A673 (cell line): ENCODE data around the gene TM7SF3. TPM values are rescaled to one million over a fixed set of nuclear protein-coding genes. Genes with fewer than 3 reads are reported as not detected.
A peak's percentile ranks its signal among the peaks of the same experiment; 100 is the strongest.

Source experiments
- BruUV-seq: library from RNA; stranded (reverse); fragments of 400-500 nt; replicated peaks from 2 replicates; lab custom pipeline; 2021; lab: Mats Ljungman, UMichigan
- CTCF ChIA-PET: fragments of 300-600 bp; sonication (Branson Sonifier 250); formaldehyde crosslinking; loops from one replicate; lab custom pipeline; 2022; ENCODE audit warnings: antibody characterized with exemption; lab: Charles Lee
- POLR2A ChIA-PET: fragments of 300-600 bp; sonication (Branson Sonifier 250); formaldehyde crosslinking; loops from one replicate; lab custom pipeline; 2022; ENCODE audit warnings: antibody characterized with exemption; ENCODE audit not compliant: low non-redundant PET; lab: Charles Lee
- DNase-seq: peaks from one replicate; pipeline ENCODE4 v3.0.0-alpha.2; 2015; ENCODE audit warnings: low spot score
- H3K27ac ChIP-seq: fragments of 200-600 bp; sonication (generic); 2 replicates; pipeline ENCODE4 v1.5.1; 2016; ENCODE audit warnings: mixed run types, low read depth, mild to moderate bottlenecking, mixed read lengths, antibody characterized with exemption, low read length; ENCODE audit not compliant: poor library complexity, severe bottlenecking
- H3K27me3 ChIP-seq: fragments of 200-600 bp; sonication (generic); replicated peaks from 2 replicates; pipeline ENCODE4 v1.6.1; 2017; ENCODE audit warnings: mixed run types, low read depth, mild to moderate bottlenecking, mixed read lengths, antibody characterized with exemption, low read length; ENCODE audit not compliant: insufficient read depth, poor library complexity
- H3K36me3 ChIP-seq: fragments of 200-600 bp; sonication (generic); 2 replicates; pipeline ENCODE4 v1.6.1; 2016; ENCODE audit warnings: mixed run types, mild to moderate bottlenecking, mixed read lengths, antibody characterized with exemption, low read length; ENCODE audit not compliant: insufficient read depth, poor library complexity, severe bottlenecking
- H3K4me1 ChIP-seq: fragments of 200-600 bp; sonication (generic); 2 replicates; pipeline ENCODE4 v1.6.1; 2017; ENCODE audit warnings: mixed run types, mild to moderate bottlenecking, mixed read lengths, antibody characterized with exemption, low read length; ENCODE audit not compliant: insufficient read depth, poor library complexity, severe bottlenecking
- H3K4me3 ChIP-seq: fragments of 200-600 bp; sonication (generic); 2 replicates; pipeline ENCODE4 v1.5.1; 2016; ENCODE audit warnings: low read depth, mixed run types, mild to moderate bottlenecking, mixed read lengths, low read length; ENCODE audit not compliant: poor library complexity, severe bottlenecking
- H3K9me3 ChIP-seq: fragments of 200-600 bp; sonication (generic); 2 replicates; pipeline ENCODE4 v1.6.1; 2016; ENCODE audit warnings: mixed run types, low read depth, mild to moderate bottlenecking, mixed read lengths, antibody characterized with exemption, low read length; ENCODE audit not compliant: poor library complexity, severe bottlenecking
- CTCF ChIP-seq: fragments of 300-800, 200-600 bp; sonication (generic); conservative IDR thresholded peaks from 2 replicates; pipeline ENCODE4 v1.5.1; 2017; ENCODE audit warnings: low read depth, mild to moderate bottlenecking, antibody characterized with exemption, low read length, moderate library complexity, mixed read lengths
- EZH2 ChIP-seq: fragments of 200-600 bp; sonication (generic); IDR thresholded peaks from 2 replicates; pipeline ENCODE4 v1.6.1; 2017; ENCODE audit warnings: borderline replicate concordance, low read depth, mild to moderate bottlenecking, mixed read lengths, antibody characterized with exemption, low read length; ENCODE audit not compliant: poor library complexity, severe bottlenecking
- intact Hi-C: fragments of 100-400 bp; cut with micrococcal nuclease; formaldehyde crosslinking; loops from one replicate; pipeline ENCODE4 v1.10.0; 2022; ENCODE audit not compliant: unreplicated experiment
- total RNA-seq: library from RNA; stranded (reverse); gene quantifications from 2 replicates; pipeline ENCODE4 v1.2.3, GENCODE V29; 2021

TM7SF3 gene
- total RNA-seq, 1 experiment from 2014 or later = 53.5 TPM

DNA sequence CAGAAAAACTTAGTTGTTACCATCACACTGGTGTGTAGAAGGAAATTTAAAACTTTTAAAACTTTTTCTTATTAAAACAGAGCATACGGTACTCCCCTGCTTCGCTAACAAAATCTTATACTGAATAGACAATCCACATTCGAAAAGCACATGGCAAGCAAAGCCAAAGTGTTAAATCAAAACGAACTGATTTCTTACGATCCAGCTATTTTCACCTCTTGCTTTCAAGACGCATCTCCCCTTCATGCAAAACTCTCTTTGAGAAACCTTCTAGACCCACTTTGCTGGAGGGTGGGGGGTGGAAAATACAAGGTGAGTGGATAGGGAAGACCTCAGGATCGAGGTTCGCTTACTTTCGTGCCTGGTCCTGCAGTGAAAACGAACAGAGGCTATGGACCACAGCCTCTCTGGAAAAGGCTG, 76.7 kb downstream of the TM7SF3 start:
- Histone ChIP-seq H3K9me3 (no peaks in the 10 kb centered on the region), H3K4me1 (peaks cover 19% of the 10 kb centered on the region), H3K4me3 (peak overlapping the region; percentile 79), H3K36me3 (peaks cover 5% of the 10 kb centered on the region), H3K27ac (peak overlapping the region; percentile 93), H3K27me3 (no peaks in the 10 kb centered on the region)
- DNase-seq = no peak
- intact Hi-C loops = loop anchor here (5.0 kb wide), 1 partner anchor 75 kb away; the partner anchor contains the start of gene TM7SF3
- ChIA-PET CTCF (no interaction called here), POLR2A (no interaction called here)
- no peak for TF ChIP-seq CTCF
- no peak for TF ChIP-seq EZH2
- BruUV-seq = TSS peak; percentile 41

DNA sequence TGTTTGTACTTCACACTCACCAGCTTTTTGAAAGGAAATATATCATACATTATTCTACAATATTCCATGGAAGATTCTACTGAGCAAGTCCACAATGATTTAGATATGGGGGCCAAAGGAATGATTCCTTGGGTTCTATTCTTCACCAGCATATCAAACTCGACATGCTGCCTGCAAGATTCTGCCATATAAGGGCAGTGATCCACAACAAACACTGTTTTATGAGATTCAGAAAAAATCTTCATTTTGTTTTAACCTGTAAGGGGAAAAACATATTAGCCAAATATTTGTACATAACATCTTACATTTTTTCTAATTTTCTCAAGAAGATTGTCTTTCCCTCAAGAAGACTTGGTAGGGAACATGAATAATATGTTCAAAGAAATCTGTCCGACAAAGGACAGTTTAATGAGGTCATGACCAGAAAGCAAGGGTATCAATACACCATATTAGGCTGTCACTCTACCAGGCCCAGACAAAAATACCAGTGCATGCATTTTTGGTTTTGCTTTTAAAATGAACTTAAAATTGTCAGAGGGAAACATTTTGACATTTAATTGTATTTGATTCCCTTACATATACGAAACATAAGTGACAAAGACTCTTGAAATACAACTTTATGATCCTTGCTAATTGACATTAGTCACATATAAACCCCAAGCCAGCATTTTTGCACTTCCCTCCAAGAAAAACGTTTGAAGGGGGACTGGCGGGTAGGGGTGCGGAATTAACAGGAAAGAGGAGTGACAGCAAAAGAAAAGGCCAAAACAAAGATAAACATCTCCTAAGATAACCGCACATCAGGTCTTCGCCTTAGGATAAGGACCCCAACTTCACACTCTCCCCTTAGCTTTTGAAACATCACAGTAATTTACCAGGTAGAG, 77.4 kb downstream of the TM7SF3 start:
- Histone ChIP-seq H3K4me3 (peak overlapping the region; percentile 79), H3K4me1 (peaks cover 19% of the 10 kb centered on the region), H3K36me3 (peaks cover 5% of the 10 kb centered on the region), H3K27ac (peak overlapping the region; percentile 93), H3K9me3 (no peaks in the 10 kb centered on the region), H3K27me3 (no peaks in the 10 kb centered on the region)
- POLR2A ChIA-PET = no interaction called here
- intact Hi-C loops = loop anchor here (5.0 kb wide), 1 partner anchor 76 kb away; the partner anchor contains the start of gene TM7SF3
- TF ChIP-seq CTCF = no peak
- no peak for TF ChIP-seq EZH2
- no peak for DNase-seq
- BruUV-seq = no TSS peak
- CTCF ChIA-PET = no interaction called here

DNA sequence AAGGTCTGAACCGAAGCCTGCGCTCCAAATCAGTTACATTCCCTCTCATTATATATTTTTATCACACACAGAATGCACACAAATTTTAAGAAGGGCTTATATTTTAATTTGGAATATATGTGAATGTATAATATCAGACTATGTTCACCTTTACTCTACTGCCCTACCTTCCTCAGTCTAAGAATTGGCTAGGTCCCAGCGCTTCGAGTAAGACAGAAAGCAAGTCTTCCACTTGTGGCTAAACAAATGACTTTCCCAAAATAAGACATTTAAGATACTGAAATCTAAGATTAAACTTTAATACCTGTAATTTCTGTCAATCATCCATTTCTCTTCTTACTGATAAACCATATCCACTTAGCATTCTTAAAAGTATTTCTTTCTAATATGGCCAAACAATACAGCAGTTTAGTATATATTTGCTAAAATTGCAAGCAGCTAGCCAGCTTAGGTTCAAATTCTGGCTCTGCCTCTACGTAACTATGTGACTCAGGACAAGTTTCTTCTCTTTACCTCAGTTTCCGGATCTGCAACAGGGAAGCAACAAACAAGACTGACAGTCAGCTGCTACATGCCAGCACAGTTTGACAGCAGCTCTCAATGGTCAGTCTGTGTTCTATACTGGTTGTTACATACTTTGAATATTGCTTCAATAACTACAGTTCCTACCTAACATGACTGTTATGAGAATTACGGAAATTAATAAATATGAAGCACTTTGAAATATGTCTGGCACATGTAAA, 78.4 kb downstream of the TM7SF3 start:
- BruUV-seq = no TSS peak
- no peak overlapping the region for H3K27ac ChIP-seq
- no peaks in the 10 kb centered on the region for H3K27me3 ChIP-seq
- peaks cover 19% of the 10 kb centered on the region for H3K4me1 ChIP-seq
- H3K4me3 ChIP-seq = peak overlapping the region; percentile 79
- POLR2A ChIA-PET = interaction anchor here (0.6 kb wide), 1 partner anchor 182 kb away, joined by 3 read pairs; no protein-coding TSS in a partner anchor
- DNase-seq = no peak
- intact Hi-C loops = loop anchor here (5.0 kb wide), 1 partner anchor 76 kb away; the partner anchor contains the start of gene TM7SF3
- no peaks in the 10 kb centered on the region for H3K9me3 ChIP-seq
- peaks cover 5% of the 10 kb centered on the region for H3K36me3 ChIP-seq
- CTCF ChIA-PET = no interaction called here
- no peak for TF ChIP-seq EZH2
- no peak for TF ChIP-seq CTCF
